OCI-LY1 (cell line): Measurements from ENCODE around the gene KCNK2.

Experiments
- H2AFZ ChIP-seq: fragments of 200-600 bp; sonication (generic), shearing (Covaris generic); 2 replicates; pipeline ENCODE4 v1.6.0; 2014; ENCODE audit warnings: antibody characterized with exemption, mild to moderate bottlenecking, low read length
- H3F3A ChIP-seq: fragments of 200-600 bp; sonication (generic), shearing (Covaris generic); 2 replicates; pipeline ENCODE4 v1.6.0; 2014; ENCODE audit warnings: mild to moderate bottlenecking, antibody characterized with exemption, low read length, moderate library complexity; ENCODE audit not compliant: insufficient read depth
- H3K27ac ChIP-seq: fragments of 200-600 bp; sonication (generic); 2 replicates; pipeline ENCODE4 v1.5.1; 2014; ENCODE audit warnings: low read length, mixed run types, mild to moderate bottlenecking, low read depth; ENCODE audit not compliant: poor library complexity, severe bottlenecking
- H3K27me3 ChIP-seq: fragments of 200-600 bp; sonication (generic); 2 replicates; pipeline ENCODE4 v1.6.0; 2014; ENCODE audit warnings: antibody characterized with exemption, mild to moderate bottlenecking, low read length, moderate library complexity; ENCODE audit not compliant: insufficient read depth
- H3K36me3 ChIP-seq: fragments of 200-600 bp; sonication (generic); 2 replicates; pipeline ENCODE4 v1.6.1; 2014; ENCODE audit warnings: mild to moderate bottlenecking, antibody characterized with exemption, low read length, moderate library complexity, mixed read lengths; ENCODE audit not compliant: insufficient read depth
- H3K4me1 ChIP-seq: fragments of 200-600 bp; sonication (generic); 2 replicates; pipeline ENCODE4 v1.5.1; 2014; ENCODE audit warnings: mild to moderate bottlenecking, low read length, moderate library complexity; ENCODE audit not compliant: insufficient read depth, severe bottlenecking
- H3K4me2 ChIP-seq: fragments of 200-600 bp; sonication (generic), shearing (Covaris generic); 2 replicates; pipeline ENCODE4 v1.6.1; 2014; ENCODE audit warnings: low read length
- H3K4me3 ChIP-seq: fragments of 200-600 bp; sonication (generic); 2 replicates; pipeline ENCODE4 v1.5.1; 2014; ENCODE audit warnings: low read length, low read depth, mild to moderate bottlenecking, mixed read lengths; ENCODE audit not compliant: poor library complexity, severe bottlenecking
- H3K79me2 ChIP-seq: fragments of 200-600 bp; shearing (Covaris generic); 2 replicates; pipeline ENCODE4 v1.6.1; 2016; ENCODE audit warnings: mixed run types, low read length, mixed read lengths; ENCODE audit not compliant: insufficient read depth
- H3K9ac ChIP-seq: fragments of 200-600 bp; sonication (generic), shearing (Covaris generic); 2 replicates; pipeline ENCODE4 v1.6.1; 2014; ENCODE audit warnings: mild to moderate bottlenecking, low read length, mixed read lengths
- H3K9me2 ChIP-seq: fragments of 200-600 bp; sonication (generic), shearing (Covaris generic); 2 replicates; pipeline ENCODE4 v1.6.1; 2014; ENCODE audit warnings: low read depth, mild to moderate bottlenecking, low read length, mixed read lengths
- H3K9me3 ChIP-seq: fragments of 200-600 bp; shearing (Covaris generic); 2 replicates; pipeline ENCODE4 v1.6.1; 2014; ENCODE audit warnings: low read length, mixed read lengths
- H4K20me1 ChIP-seq: fragments of 200-600 bp; sonication (generic), shearing (Covaris generic); 2 replicates; pipeline ENCODE4 v1.6.0; 2016; ENCODE audit warnings: mild to moderate bottlenecking, low read length; ENCODE audit not compliant: insufficient read depth
- CTCF ChIP-seq: fragments of 200-600 bp; sonication (generic), shearing (Covaris generic); IDR thresholded peaks from 2 replicates; pipeline ENCODE4 v1.5.1; 2017; ENCODE audit warnings: mild to moderate bottlenecking, antibody characterized with exemption, low read length, moderate library complexity, mixed read lengths
- EZH2 ChIP-seq: fragments of 200-600 bp; sonication (generic), shearing (Covaris generic); IDR thresholded peaks from 2 replicates; pipeline ENCODE4 v1.8.0; 2017; ENCODE audit warnings: borderline replicate concordance, mixed run types, mild to moderate bottlenecking, antibody characterized with exemption, low read length, moderate library complexity, mixed read lengths

Gene KCNK2

DNA sequence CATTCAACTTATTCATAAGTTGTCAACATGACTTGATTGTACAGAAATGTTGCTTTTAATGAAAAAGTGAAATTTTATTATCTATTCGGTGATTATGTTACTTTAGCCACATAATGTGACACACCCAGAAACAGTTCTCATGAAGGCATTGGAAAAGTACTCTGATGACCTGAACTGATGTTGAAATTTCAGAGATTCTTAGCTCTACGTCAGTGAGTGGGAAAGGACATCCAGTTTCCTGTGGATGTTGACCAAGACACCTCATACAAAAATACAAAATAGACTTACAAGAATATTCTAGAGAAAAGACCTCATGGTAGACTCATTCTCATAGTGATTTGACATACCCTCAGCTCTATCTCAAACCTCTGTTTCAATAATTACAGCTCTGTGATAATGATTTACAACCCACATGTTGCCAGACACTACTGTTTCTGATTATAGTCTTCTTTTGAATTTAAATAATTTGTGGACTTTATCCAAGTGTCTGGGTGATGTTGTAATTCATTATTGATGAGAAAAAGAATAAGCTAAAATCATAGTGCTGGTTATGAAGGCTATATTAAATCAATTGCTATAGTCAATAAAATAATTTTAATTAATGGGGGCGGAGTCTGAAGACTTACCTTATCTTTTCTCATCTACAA is 37.3 kb downstream of the KCNK2 start:
- H3K9me3 ChIP-seq, result no peaks in the 10 kb centered on the region
- no peaks in the 10 kb centered on the region for H3F3A ChIP-seq
- H3K9me2 ChIP-seq, result no peaks in the 10 kb centered on the region
- H3K4me3 ChIP-seq, result no peak overlapping the region
- H3K27ac ChIP-seq, result no peak overlapping the region
- TF ChIP-seq EZH2, result no peak
- TF ChIP-seq CTCF, result no peak
- H2AFZ ChIP-seq, result no peak overlapping the region
- no peaks in the 10 kb centered on the region for H3K36me3 ChIP-seq
- H3K4me2 ChIP-seq, result no peak overlapping the region
- no peaks in the 10 kb centered on the region for H3K79me2 ChIP-seq
- no peaks in the 10 kb centered on the region for H4K20me1 ChIP-seq
- no peaks in the 10 kb centered on the region for H3K4me1 ChIP-seq
- no peak overlapping the region for H3K9ac ChIP-seq
- H3K27me3 ChIP-seq, result no peaks in the 10 kb centered on the region

- Histone ChIP-seq H3K27ac (no peak overlapping the region), H3K27me3 (no peaks in the 10 kb centered on the region), H3K4me1 (no peaks in the 10 kb centered on the region), H3K4me3 (no peak overlapping the region), H3K9me2 (no peaks in the 10 kb centered on the region), H3K4me2 (no peak overlapping the region), H3K9me3 (no peaks in the 10 kb centered on the region), H4K20me1 (no peaks in the 10 kb centered on the region), H3F3A (no peaks in the 10 kb centered on the region), H2AFZ (no peak overlapping the region), H3K9ac (no peak overlapping the region), H3K36me3 (no peaks in the 10 kb centered on the region), H3K79me2 (no peaks in the 10 kb centered on the region)
- no peak for TF ChIP-seq EZH2
- TF ChIP-seq CTCF, result no peak
These were observed 46.0 kb downstream of the KCNK2 start for GRCh38 chr1:215128504-215128903.

- no peak overlapping the region for H3K9ac ChIP-seq
- H3K36me3 ChIP-seq, result no peaks in the 10 kb centered on the region
- H4K20me1 ChIP-seq, result no peaks in the 10 kb centered on the region
- TF ChIP-seq CTCF (no peak), EZH2 (no peak)
- no peaks in the 10 kb centered on the region for H3K79me2 ChIP-seq
- no peaks in the 10 kb centered on the region for H3K27me3 ChIP-seq
- no peaks in the 10 kb centered on the region for H3K4me1 ChIP-seq
- no peaks in the 10 kb centered on the region for H3F3A ChIP-seq
- H2AFZ ChIP-seq, result no peak overlapping the region
- no peaks in the 10 kb centered on the region for H3K9me3 ChIP-seq
- H3K4me2 ChIP-seq, result no peak overlapping the region
- no peak overlapping the region for H3K27ac ChIP-seq
- no peaks in the 10 kb centered on the region for H3K9me2 ChIP-seq
- no peak overlapping the region for H3K4me3 ChIP-seq
These were observed 48.8 kb downstream of the KCNK2 start for GRCh38 chr1:215131291-215131690.
